Sigmoid colon (tissue), 4 donors: Measurements from ENCODE around the gene NF2.

Experiments
- CTCF ChIP-seq, 4 experiments: fragments of 450-650 bp in 3 of 4; fragments of 200-600 bp in 1 of 4; IDR thresholded peaks; one replicate each; pipeline ENCODE4 v1.5.1; 2016 to 2019; ENCODE audit warnings: antibody characterized with exemption in 4 of 4, mild to moderate bottlenecking in 3 of 4, moderate library complexity in 2 of 4
- EP300 ChIP-seq, 4 donors: sonication (generic); formaldehyde crosslinking; IDR thresholded peaks; one replicate each; pipeline ENCODE4 v1.6.1; 2017; ENCODE audit warnings: antibody characterized with exemption in 4 of 4
- POLR2A ChIP-seq, 2 donors: fragments of 450-650 bp; IDR thresholded peaks; one replicate each; pipeline ENCODE4 v1.6.1; 2016; ENCODE audit warnings: antibody characterized with exemption in 2 of 2, mild to moderate bottlenecking in 2 of 2, moderate library complexity in 2 of 2
- POLR2AphosphoS5 ChIP-seq, 4 donors: sonication (generic); formaldehyde crosslinking; IDR thresholded peaks; one replicate each; pipeline ENCODE4 v1.6.1; 2017; ENCODE audit warnings: antibody characterized with exemption in 4 of 4

GRCh38 chr22:29634847-29635246 lies 31.4 kb downstream of the NF2 start:
- TF ChIP-seq EP300 (IDR thresholded peaks at IDR 0.05): no peak
- TF ChIP-seq CTCF (IDR thresholded peaks at IDR 0.05): no peak
- TF ChIP-seq POLR2A (IDR thresholded peaks at IDR 0.05): no peak
- no peak for TF ChIP-seq POLR2AphosphoS5 (IDR thresholded peaks at IDR 0.05)
